SK-N-MC (cell line): ENCODE results near the gene PDE4B.

ENCODE experiments used
- EZH2 ChIP-seq: fragments of 200-600 bp; sonication (generic); IDR thresholded peaks from one replicate; pipeline ENCODE4 v1.6.1; 2017; ENCODE audit warnings: antibody characterized with exemption
- FOXP2 ChIP-seq: optimal IDR thresholded peaks from 2 replicates; pipeline ENCODE3; 2011; ENCODE audit warnings: mild to moderate bottlenecking, moderate library complexity; ENCODE audit not compliant: insufficient read depth; ENCODE audit errors: extremely low read length, control extremely low read depth

DNA sequence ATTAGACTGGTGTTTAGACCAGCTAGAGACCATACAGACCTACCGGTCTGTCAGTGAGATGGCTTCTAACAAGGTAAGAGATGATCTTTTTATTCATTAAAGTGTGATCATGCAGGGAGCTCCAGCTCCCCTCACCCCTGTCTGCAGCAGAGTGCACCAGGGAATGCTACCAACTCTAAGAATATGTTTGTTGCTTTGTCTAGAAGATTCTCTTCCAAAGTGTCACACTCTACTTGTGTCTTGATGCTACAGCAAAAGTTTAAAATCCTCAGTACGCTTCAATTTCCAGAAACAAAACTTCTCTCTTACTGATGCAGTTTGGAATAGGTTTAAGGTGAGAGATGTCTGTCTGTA, 539.8 kb downstream of the PDE4B start:
- TF ChIP-seq FOXP2 = no peak
- TF ChIP-seq EZH2 = no peak
